HG03378 (cell line): ENCODE results near the gene ZSWIM5.
"Not testable (repeated sequence)": the region's sequence is repeated elsewhere in the genome, so short reads cannot be mapped to it uniquely, and the experiment has no call there.

Experiments
- ATAC-seq: cut with Tn5 transposase; IDR thresholded peaks from one replicate; pipeline ENCODE4 v1.9.1; 2021; ENCODE audit warnings: mild to moderate bottlenecking, moderate library complexity; ENCODE audit not compliant: unreplicated experiment

The ZSWIM5 gene

DNA sequence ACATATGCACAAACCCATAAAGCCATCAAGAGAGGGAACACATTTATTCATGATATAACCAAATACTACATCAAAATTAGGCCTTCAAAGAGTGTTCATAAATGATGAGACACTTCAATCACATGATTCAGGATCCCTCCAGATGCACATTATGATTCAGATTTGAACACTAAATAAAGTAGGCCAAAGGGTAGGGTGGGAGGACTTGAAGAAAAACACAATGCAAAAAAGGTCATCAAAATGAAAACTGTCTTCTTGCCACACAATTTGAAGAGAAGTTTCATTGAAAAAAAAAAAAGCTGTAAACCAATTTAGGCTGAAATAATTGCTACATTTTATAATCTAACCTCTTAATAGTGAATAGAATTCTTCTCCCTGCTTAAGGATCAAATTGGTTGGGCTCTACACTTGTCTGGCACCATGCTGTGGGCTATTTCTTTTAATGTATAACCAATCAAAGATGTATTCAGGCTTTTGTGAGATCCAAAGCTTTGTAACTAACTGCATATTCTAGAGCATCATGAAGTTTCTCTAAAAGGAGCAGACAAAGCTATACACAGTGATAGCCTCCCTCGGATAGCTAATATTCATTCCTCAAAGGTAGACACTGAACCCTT is 58.1 kb downstream of the ZSWIM5 start:
- ATAC-seq = no peak

DNA sequence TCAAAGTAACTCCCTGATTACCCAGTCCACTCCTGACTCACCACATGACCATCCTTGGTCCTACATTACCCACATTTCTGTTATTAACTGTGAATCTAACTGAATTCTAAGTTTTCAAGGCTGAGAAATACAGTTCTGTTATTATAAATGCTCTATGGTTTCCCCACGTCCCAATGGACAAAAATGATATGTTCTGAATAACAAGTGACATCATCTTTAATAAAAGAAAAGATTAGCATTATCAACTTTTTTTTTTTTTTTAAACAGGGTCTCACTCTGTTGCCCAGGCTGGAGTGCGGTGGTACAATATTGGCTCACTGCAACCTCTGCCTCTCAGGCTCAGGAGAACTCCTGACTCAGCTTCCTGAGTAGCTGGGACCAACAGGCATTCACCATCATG is 59.6 kb downstream of the ZSWIM5 start:
- no peak for ATAC-seq

DNA sequence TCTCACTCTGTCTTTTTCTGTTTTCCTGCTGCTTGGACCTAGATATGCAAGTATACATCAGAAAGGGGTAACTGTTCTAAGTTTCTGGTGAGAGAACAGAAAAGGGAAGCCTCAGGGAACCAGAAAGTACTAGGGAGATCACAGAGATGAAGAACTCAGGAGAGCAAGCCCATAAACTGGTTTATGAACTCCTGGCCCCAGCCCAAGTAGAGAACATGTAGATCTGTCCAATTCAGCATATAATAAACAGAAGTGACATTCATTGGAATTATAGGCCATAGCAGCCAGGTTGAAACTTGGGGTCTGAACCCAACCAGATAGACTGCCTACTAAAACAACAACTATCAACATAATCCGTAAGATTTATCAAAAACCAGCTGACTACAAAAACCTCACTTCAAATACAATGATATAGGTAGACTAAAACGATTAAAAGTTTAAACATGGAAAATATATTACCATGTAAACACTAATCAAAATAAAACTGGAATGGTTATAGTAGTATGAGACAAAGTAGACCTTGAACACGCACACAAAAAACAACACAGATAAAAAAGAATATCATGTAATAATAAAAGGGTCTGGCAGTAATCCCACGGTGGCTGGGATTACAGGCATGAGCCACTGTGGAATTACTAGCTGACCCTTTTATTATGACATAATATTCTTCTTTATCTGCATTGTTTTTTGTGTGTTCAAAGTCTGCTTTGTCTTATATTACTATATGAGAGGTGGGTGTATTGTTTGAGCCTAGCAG is 65.0 kb downstream of the ZSWIM5 start:
- no peak for ATAC-seq

DNA sequence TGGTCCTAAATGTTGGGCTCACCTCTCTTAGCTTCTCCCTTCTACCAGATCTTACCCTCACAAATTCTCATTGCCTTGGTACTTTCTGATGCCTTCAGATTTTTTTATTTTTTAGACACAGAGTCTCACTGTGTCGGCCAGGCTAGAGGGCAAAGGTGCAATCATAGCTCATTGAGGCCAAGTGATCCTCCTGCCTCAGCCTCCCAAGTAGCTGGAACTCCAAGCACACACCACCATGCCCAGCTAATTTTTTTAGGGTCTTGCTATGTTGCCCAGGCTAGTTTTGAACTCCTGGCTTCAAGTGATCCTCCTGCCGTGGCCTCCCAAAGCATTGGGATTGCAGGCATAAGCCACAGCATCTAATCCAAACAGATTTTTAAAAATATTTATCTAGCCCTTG is 69.4 kb downstream of the ZSWIM5 start:
- ATAC-seq = no peak

DNA sequence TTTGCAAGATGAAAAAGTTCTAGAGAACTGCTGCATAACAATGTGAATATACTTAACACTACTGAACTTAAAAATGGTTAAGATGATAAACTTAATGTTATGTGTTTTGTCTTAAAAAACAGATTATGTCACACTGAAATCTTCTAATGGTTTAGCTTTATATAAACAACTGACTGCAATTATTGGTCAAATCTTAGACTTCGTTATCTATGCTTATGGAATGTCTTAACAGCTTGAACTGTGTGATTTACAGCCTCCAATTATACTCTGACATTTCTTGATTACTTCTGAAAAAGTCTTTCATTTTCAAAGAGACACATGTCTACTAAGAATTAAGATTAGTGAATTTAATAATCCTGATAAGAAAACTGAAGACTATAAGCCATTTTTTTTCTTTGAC is 71.1 kb downstream of the ZSWIM5 start:
- no peak for ATAC-seq

DNA sequence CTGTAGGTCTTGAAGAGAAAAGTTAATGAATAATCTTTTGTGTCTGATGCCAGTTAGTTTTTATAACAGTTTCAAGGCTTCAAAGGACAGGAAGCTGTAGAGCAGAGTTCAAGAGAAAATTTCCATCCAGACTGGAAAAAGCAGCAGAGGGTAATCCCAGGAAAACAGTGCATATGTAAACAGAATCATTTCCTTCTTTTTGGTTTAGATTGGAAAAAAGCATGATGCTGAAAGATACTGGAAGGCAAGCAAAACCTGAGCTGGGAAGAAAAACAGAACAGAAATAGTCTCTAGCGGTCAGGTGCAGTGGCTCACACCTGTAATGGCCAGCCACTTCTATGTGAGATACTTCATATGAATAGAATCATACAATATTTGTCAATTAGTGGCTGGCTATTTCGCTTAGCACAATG is 71.9 kb downstream of the ZSWIM5 start:
- ATAC-seq = no peak

DNA sequence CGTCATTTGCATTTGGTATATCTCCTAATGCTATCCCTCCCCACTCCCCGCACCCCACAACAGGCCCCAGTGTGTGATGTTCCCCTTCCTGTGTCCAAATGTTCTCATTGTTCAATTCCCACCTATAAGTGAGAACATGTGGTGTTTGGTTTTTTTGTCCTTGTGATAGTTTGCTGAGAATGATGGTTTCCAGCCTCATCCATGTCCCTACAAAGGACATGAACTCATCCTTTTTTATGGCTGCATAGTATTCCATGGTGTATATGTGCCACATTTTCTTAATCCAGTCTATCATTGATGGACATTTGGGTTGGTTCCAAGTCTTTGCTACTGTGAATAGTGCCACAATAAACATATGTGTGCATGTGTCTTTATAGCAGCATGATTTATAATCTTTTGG is 73.7 kb downstream of the ZSWIM5 start:
- ATAC-seq = not testable (repeated sequence)

DNA sequence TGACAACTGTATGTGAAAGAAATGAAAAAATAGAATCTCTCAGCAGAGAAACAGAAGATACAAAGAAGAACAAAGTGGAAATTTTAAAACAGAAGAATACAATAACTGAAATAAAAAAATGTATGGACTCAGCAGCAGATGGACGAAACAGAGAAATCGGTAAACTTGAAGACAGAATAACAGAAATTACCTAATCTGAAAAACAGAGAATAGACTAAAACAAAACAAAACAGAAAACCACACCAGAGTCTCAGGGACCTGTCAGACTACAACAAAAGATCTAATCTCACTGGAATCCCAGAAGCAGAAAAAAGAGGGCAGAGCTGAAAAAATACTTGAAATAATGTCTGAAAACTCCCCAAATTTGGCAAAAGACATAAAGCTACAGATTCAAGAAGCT is 83.0 kb downstream of the ZSWIM5 start:
- ATAC-seq = no peak

DNA sequence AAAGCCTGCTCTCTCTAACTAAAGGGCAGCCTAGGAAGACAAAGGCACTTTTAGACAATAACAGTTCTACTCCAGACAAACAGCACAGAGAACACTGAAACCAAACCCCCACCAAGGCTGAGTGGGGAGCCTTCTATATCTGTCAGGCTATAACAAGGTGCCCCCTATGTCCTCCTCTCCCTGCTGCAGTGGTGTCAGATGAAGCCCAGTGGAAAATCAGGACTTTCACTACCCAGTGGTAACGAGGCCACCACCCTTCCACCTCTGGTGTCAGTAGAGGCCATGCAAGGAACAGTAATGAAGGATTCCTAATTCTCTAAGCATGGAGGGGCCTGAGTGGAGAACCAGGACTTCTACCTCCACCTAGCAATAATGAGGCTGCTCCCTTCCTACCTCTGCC is 83.7 kb downstream of the ZSWIM5 start:
- no peak for ATAC-seq

DNA sequence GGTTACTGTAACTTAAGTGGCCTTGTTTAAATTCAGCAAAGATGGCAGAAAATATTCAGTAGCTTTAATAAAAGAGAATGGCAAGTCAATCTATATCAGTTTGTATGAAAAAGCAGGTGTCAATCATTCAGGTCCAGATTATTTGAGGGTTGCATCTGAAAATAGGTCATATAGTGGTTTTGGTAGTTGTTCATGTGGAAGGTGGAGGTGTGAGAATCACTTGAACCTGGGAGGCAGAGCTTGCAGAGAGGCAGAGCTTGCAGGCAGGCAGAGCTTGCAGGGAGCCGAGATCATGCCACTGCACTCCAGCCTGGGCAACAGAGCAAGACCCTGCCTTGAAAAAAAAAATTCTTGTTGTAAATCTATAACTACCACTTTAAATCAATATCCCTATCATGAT is 88.6 kb downstream of the ZSWIM5 start:
- no peak for ATAC-seq

DNA sequence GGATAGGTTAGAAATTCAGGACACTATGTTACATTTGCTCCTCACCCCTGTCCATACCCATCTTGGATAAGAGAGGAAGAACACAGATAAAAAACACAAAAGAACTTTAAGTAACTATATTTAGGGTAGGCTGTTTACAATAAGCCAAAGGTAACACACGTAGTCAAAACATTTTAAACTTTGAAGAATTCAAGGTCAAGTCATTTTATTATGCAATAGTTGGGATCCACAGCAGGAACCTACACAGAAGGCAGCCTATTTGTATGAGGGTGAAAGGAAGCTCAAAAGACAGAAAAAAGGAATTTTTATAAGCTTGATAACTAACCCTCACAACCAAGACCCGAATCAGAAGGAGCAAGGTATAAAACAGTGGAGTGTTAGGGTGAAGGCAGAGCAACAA is 89.6 kb downstream of the ZSWIM5 start:
- no peak for ATAC-seq

DNA sequence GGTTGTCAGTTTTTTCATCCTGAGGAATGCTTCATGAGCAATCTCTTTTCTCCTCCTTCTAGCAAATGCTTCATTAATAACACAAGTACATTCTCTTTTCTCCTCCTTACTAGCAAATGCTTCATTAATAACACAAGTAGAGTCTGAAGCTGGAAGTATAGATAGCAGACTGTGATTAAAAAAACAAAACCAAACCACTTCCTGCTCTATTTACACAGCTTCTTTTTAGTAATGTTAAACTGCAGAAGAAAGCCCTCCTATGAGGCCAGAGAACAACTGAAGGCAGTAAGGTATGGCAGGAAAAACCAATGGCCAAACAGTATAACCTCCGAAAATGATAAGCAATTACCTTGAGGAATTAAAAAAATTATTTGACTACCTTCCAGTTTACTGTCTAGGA is 90.1 kb downstream of the ZSWIM5 start:
- no peak for ATAC-seq

DNA sequence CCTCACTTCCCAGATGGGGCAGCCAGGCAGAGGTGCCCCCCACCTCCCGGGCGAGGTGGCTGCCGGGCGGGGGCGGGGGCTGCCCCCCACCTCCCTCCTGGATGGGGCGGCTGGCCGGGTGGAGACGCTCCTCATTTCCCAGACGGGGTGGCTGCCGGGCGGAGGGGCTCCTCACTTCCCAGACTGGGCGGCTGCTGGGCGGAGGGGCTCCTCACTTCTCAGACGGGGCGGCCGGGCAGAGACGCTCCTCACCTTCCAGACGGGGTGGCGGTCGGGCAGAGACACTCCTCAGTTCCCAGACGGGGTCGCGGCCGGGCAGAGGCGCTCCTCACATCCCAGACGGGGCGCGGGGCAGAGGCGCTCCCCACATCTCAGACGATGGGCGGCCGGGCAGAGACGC is 91.2 kb downstream of the ZSWIM5 start:
- ATAC-seq = not testable (repeated sequence)

DNA sequence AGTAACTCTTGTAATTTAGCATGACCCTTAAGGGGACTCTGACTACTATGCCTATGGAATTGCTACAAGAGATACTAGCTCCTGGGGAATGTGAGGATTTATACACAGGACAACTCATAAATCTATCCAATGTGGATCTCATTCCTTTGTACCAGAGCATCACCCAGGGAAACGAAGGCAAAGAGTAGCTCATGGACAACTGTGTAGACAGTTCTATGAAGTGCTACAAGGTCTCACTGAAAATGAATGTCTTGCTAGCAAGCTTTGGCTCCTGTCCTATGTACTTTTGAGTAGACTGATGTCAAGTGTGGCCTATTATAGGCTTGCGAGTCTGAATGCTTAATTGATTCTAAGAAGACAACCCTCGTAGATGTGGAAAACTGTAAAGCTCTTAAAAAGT is 93.7 kb downstream of the ZSWIM5 start:
- no peak for ATAC-seq

DNA sequence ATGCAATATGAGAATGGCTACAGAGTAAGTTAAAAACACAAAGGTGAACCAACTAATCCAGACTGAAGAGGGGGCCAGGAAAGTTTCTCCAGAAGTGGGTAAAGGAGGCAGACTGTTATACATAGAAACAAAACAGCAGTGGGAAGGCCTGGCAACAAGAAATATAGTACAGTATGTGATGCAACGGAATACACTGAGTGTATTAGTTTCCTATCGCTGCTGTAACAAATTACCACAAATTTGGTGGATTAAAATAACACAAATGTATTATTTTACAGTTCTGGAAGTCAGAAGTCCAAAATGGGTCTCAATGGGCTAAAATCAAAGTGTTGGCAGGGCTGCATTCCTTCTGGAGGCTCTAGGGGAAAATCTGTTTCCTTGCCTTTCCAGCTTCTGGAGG is 95.2 kb downstream of the ZSWIM5 start:
- ATAC-seq = no peak

DNA sequence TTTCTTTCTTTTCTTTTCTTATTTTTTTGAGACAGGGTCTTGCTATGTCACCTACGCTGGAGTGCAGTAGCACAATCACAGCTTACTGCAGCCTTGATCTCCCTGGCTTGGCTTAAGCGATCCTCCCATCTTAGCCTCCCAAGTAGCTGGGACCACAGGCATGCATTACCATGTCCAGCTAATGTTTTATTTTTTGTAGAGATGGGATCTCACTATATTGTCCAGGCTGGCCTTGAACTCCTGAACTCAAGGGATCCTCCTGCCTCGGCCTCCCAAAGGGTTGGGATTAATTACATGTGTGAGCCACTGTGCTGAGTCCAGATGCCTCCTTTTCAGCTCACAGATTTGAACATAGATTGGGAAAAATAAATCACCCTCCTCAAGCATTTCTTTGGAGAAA is 98.6 kb downstream of the ZSWIM5 start:
- no peak for ATAC-seq

DNA sequence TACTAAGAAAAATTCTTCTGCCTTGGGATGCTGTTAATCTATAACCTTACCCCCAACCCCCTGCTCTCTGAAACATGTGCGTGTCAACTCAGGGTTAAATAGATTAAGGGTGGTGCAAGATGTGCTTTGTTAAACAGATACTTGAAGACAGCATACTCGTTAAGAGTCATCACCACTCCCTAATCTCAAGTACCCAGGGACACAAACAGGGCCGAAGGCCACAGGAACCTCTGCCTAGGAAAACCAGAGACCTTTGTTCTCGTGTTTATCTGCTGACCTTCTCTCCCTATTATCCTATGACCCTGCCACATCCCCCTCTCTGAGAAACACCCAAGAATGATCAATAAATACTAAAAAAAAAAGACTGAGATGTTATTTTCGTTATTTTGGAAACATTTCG is 99.5 kb downstream of the ZSWIM5 start:
- not testable (repeated sequence) for ATAC-seq

DNA sequence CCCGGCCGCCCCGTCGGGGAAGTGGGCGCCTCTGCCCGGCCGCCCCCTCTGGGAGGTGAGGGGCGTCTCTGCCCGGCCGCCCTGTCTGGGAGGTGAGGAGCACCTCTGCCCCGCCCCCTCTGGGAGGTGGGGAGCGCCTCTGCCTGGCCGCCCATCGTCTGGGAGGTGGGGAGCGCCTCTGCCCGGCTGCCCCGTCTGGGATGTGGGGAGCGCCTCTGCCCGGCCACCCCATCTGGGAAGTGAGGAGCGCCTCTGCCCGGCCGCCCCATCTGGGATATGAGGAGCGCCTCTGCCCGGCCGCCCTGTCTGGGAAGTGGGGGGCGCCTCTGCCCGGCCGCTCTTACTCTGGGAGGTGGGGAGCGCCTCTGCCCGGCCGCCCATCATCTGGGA is 100.3 kb downstream of the ZSWIM5 start:
- not testable (repeated sequence) for ATAC-seq

DNA sequence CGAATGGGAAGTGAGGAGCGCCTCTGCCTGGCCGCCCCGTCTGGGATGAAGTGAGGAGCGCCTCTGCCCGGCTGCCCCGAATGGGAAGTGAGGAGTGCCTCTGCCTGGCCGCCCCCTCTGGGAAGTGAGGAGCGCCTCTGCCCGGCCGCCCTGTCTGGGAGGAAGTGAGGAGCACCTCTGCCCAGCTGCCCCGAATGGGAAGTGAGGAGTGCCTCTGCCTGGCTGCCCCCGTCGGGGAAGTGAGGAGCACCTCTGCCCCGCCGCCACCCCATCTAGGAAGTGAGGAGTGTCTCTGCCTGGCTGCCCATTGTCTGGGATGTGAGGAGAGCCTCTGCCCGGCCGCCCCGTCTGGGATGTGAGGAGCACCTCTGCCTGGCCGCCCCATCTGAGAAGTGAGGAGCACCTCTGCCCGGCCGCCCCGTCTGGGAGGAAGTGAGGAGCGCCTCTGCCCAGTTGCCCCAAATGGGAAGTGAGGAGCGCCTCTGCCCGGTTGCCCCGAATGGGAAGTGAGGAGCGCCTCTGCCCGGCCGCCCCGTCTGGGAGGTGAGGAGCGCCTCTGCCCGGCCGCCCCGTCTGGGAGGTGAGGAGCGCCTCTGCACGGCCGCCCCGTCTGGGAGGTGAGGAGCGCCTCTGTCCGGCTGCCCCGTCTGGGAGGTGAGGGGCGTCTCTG is 100.8 kb downstream of the ZSWIM5 start:
- ATAC-seq = not testable (repeated sequence)

DNA sequence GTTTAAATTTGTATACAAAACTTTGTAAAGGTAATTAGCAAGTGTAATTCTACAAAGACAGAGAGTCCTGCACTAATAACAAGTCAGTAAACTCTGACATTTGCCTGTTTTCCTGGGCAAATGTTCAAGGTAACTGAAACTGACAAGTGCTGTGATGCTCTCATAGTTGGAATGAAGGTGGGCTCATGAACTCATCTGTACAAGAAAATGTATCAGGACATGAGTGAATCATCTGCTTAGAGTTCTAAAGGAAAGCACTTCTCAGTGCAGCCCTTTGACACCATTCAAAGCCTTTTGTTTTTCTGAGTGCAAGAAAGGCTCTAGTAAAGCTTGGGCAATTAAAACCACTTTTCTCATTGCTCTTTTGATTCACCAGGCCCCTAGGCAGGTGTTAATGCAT is 102.9 kb downstream of the ZSWIM5 start:
- no peak for ATAC-seq

DNA sequence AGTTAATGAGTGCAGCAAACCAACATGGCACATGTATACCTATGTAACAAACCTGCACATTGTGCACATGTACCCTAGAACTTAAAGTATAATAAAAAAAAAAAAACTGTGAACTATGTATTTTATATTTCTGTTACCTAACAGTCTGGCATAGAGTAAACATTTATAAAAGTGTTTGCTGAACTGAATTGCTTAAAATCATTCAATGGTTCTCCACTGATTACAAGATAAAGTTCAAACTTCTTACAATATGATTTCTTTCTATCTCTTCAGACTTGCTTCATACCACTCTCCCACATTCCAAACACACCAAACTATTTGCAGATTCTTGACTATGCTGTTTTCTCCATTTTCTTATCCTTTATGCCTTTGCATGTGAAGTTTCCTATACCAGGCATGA is 104.5 kb downstream of the ZSWIM5 start:
- no peak for ATAC-seq

DNA sequence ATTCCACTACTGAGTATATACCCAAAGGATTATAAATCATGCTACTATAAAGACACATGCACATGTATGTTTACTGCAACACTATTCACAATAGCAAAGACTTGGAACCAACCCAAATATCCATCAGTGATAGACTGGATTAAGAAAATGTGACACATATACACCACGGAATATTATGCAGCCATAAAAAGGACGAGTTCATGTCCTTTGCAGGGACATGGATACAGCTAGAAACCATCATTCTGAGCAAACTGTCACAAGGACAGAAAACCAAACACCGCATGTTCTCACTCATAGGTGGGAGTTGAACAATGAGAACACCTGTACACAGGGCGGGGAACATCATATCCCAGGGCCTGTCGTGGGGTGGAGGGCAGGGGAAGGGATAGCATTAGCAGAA is 104.9 kb downstream of the ZSWIM5 start:
- ATAC-seq = not testable (repeated sequence)
